Panc1 (cell line): ENCODE results near the gene PCDH18. TPM values are rescaled to one million over a fixed set of nuclear protein-coding genes. Genes with fewer than 3 reads are reported as not detected.

Experiments
- ATAC-seq: fragments of 200-7000 bp; cut with Tn5 transposase; 2 replicates; pipeline ENCODE4 v1.9.1; 2020; ENCODE audit warnings: mild to moderate bottlenecking, moderate library complexity
- BruUV-seq: library from RNA; stranded (reverse); fragments of 400-500 nt; replicated peaks from 2 replicates; lab custom pipeline; 2021; lab: Mats Ljungman, UMichigan
- CTCF ChIA-PET: fragments of 300-600 bp; sonication (Branson Sonifier 250); formaldehyde crosslinking; loops from one replicate; lab custom pipeline; 2022; ENCODE audit warnings: antibody characterized with exemption; lab: Charles Lee
- POLR2A ChIA-PET: fragments of 300-600 bp; sonication (Branson Sonifier 250); formaldehyde crosslinking; loops from one replicate; lab custom pipeline; 2022; ENCODE audit warnings: antibody characterized with exemption; lab: Charles Lee
- DNase-seq: peaks from one replicate; pipeline ENCODE4 v3.0.0-alpha.2; 2010; ENCODE audit warnings: low read depth, low spot score
- H3K27ac ChIP-seq: 2 replicates; pipeline ENCODE4 v1.5.1; 2011; ENCODE audit warnings: mild to moderate bottlenecking, low read length, inconsistent platforms
- H3K27me3 ChIP-seq: fragments of 200-500 bp; sonication (Bioruptor generic); 2 replicates; pipeline ENCODE4 v1.6.0; 2014; ENCODE audit warnings: low read length, inconsistent platforms; ENCODE audit not compliant: control insufficient read depth, insufficient read depth
- H3K36me3 ChIP-seq: fragments of 200-500 bp; sonication (Bioruptor generic); 2 replicates; pipeline ENCODE4 v1.5.1; 2014; ENCODE audit warnings: inconsistent platforms, mild to moderate bottlenecking, low read length, moderate library complexity; ENCODE audit not compliant: control insufficient read depth, insufficient read depth
- H3K4me1 ChIP-seq: 2 replicates; pipeline ENCODE4 v1.5.1; 2011; ENCODE audit warnings: inconsistent platforms, mild to moderate bottlenecking, low read length, moderate library complexity; ENCODE audit not compliant: control insufficient read depth, insufficient read depth
- H3K4me3 ChIP-seq, 2 experiments: 2 replicates each; pipeline ENCODE4 v1.5.1; 2011 to 2012; ENCODE audit warnings: low read depth in 2 of 2, low read length in 2 of 2, mild to moderate bottlenecking in 2 of 2, inconsistent platforms in 1 of 2, moderate library complexity in 1 of 2
- H3K9me3 ChIP-seq: fragments of 200-500 bp; sonication (Bioruptor generic); 2 replicates; pipeline ENCODE4 v1.5.1; 2014; ENCODE audit warnings: low read depth, mild to moderate bottlenecking, inconsistent platforms, low read length, moderate library complexity; ENCODE audit not compliant: control insufficient read depth, insufficient read depth
- POLR2AphosphoS5 ChIP-seq: IDR thresholded peaks from 2 replicates; pipeline ENCODE4 v1.6.1; 2012; ENCODE audit warnings: mild to moderate bottlenecking, low read depth, low read length, moderate library complexity
- SIN3A ChIP-seq: IDR thresholded peaks from 2 replicates; pipeline ENCODE4 v1.6.1; 2012; ENCODE audit warnings: low read depth, mild to moderate bottlenecking, low read length, moderate library complexity, borderline replicate concordance; ENCODE audit not compliant: insufficient read depth
- TCF7L2 ChIP-seq: IDR thresholded peaks from 2 replicates; pipeline ENCODE4 v1.6.1; 2011; ENCODE audit warnings: mild to moderate bottlenecking, low read depth, low read length, inconsistent platforms
- in situ Hi-C: cut with HindIII; loops from 2 replicates; pipeline ENCODE4 v1.10.0; 2016; ENCODE audit warnings: low sequenced_read_pairs, low pct_unique_long_range_greater_than_20kb
- intact Hi-C: fragments of 100-400 bp; cut with micrococcal nuclease; formaldehyde crosslinking; loops from one replicate; pipeline ENCODE4 v1.10.0; 2022; ENCODE audit not compliant: unreplicated experiment
- total RNA-seq: library from RNA; stranded (reverse); gene quantifications from one replicate; pipeline ENCODE4 v1.2.1, GENCODE V29; 2021; ENCODE audit not compliant: unreplicated experiment
- TF ChIP-seq, protein P1 (sequence below): fragments of 450-650 bp; IDR thresholded peaks from 2 replicates; pipeline ENCODE4 v1.5.1; 2017; ENCODE audit warnings: mild to moderate bottlenecking
- TF ChIP-seq, protein P2 (sequence below), 2 experiments: IDR thresholded peaks; 2 replicates each; pipeline ENCODE4 v1.6.1; 2011 to 2012; ENCODE audit warnings: low read depth in 2 of 2, control low read depth in 1 of 2, low read length in 1 of 2, mild to moderate bottlenecking in 1 of 2, moderate library complexity in 1 of 2; ENCODE audit not compliant: insufficient read depth in 1 of 2

PCDH18 gene
- total RNA-seq, 1 experiment from 2014 or later, result 10.8 TPM

DNA sequence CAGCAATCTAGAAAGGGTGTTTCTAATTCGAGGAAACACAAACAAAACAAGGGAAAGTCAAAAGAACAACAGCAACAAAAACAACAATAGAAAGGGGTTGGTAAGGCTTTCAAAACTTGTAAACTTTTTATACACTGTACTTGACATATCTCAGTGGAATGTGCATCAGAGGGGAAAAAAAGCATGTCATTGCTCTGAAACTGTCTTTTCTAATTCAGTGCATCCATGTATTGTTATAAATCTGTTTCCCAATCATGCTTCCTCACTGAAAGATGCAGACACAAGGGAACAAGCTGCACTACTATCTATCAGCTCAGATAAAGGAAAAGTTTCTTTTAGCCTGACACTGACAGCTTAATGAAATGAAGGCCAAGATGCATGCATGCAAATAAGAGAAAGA lies 44.2 kb upstream of the PCDH18 start:
- CTCF ChIA-PET, result no interaction called here
- H3K36me3 ChIP-seq, result no peaks in the 10 kb centered on the region

DNA sequence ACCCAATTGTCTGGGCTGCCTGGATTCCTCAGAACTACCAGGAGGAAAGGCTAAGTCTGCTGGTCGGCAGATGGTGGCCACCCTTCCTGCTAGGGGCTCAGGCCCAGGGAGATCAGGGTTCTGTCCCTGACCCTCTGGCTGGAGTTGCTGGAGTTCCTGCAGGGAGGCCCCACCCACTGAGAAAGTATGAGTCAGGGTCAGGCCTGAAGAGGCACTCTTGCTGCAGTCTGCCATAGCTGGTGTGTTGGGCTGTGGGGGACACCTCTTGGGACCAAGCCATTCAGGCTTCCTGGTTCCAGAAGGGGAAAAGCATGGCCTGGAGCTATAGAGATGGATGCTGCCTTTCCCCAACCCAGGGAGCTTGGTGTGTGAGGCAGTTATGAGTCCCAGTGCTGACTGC lies 40.4 kb upstream of the PCDH18 start:
- Histone ChIP-seq H3K27ac (no peak overlapping the region), H3K36me3 (no peaks in the 10 kb centered on the region), H3K4me3 (no peak overlapping the region), H3K27me3 (no peaks in the 10 kb centered on the region), H3K9me3 (no peaks in the 10 kb centered on the region), H3K4me1 (no peaks in the 10 kb centered on the region)
- TF ChIP-seq, protein P1, sequence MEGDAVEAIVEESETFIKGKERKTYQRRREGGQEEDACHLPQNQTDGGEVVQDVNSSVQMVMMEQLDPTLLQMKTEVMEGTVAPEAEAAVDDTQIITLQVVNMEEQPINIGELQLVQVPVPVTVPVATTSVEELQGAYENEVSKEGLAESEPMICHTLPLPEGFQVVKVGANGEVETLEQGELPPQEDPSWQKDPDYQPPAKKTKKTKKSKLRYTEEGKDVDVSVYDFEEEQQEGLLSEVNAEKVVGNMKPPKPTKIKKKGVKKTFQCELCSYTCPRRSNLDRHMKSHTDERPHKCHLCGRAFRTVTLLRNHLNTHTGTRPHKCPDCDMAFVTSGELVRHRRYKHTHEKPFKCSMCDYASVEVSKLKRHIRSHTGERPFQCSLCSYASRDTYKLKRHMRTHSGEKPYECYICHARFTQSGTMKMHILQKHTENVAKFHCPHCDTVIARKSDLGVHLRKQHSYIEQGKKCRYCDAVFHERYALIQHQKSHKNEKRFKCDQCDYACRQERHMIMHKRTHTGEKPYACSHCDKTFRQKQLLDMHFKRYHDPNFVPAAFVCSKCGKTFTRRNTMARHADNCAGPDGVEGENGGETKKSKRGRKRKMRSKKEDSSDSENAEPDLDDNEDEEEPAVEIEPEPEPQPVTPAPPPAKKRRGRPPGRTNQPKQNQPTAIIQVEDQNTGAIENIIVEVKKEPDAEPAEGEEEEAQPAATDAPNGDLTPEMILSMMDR, result no peak
- TF ChIP-seq, protein P2, sequence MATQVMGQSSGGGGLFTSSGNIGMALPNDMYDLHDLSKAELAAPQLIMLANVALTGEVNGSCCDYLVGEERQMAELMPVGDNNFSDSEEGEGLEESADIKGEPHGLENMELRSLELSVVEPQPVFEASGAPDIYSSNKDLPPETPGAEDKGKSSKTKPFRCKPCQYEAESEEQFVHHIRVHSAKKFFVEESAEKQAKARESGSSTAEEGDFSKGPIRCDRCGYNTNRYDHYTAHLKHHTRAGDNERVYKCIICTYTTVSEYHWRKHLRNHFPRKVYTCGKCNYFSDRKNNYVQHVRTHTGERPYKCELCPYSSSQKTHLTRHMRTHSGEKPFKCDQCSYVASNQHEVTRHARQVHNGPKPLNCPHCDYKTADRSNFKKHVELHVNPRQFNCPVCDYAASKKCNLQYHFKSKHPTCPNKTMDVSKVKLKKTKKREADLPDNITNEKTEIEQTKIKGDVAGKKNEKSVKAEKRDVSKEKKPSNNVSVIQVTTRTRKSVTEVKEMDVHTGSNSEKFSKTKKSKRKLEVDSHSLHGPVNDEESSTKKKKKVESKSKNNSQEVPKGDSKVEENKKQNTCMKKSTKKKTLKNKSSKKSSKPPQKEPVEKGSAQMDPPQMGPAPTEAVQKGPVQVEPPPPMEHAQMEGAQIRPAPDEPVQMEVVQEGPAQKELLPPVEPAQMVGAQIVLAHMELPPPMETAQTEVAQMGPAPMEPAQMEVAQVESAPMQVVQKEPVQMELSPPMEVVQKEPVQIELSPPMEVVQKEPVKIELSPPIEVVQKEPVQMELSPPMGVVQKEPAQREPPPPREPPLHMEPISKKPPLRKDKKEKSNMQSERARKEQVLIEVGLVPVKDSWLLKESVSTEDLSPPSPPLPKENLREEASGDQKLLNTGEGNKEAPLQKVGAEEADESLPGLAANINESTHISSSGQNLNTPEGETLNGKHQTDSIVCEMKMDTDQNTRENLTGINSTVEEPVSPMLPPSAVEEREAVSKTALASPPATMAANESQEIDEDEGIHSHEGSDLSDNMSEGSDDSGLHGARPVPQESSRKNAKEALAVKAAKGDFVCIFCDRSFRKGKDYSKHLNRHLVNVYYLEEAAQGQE (IDR thresholded peaks at IDR 0.05; ENCODE audit: insufficient read depth in 1 of 2, low read depth in 2 of 2, low read length in 1 of 2), result no peak
- TF ChIP-seq POLR2AphosphoS5 (no peak), SIN3A (no peak)
- intact Hi-C loops, result no loop called here
- ChIA-PET CTCF (no interaction called here), POLR2A (no interaction called here)
- ATAC-seq (no peak), DNase-seq (no peak)
- in situ Hi-C loops, result no loop called here
- BruUV-seq, result no TSS peak

More for the DNA sequence above, 44.2 kb upstream of the PCDH18 start:
- H3K4me1 ChIP-seq, result no peaks in the 10 kb centered on the region
- TF ChIP-seq, protein P2 (IDR thresholded peaks at IDR 0.05; ENCODE audit: insufficient read depth in 1 of 2, low read depth in 2 of 2, low read length in 1 of 2), result no peak
- TF ChIP-seq TCF7L2 (no peak), SIN3A (no peak), POLR2AphosphoS5 (no peak)
- TF ChIP-seq, protein P1, result no peak
- no TSS peak for BruUV-seq
- ATAC-seq (no peak), DNase-seq (no peak)
- intact Hi-C loops, result no loop called here
- no peak overlapping the region for H3K4me3 ChIP-seq
- H3K27ac ChIP-seq, result no peak overlapping the region
- POLR2A ChIA-PET, result no interaction called here
- H3K27me3 ChIP-seq, result no peaks in the 10 kb centered on the region
- in situ Hi-C loops, result no loop called here
- no peaks in the 10 kb centered on the region for H3K9me3 ChIP-seq
